ENCODE data around the gene STX2. TPM values are rescaled to one million over a fixed set of nuclear protein-coding genes. Genes with fewer than 3 reads are reported as not detected.

The STX2 gene
- total and polyA plus RNA-seq, 2 experiments from 2014 or later, result 19.0 to 23.7 TPM

DNA sequence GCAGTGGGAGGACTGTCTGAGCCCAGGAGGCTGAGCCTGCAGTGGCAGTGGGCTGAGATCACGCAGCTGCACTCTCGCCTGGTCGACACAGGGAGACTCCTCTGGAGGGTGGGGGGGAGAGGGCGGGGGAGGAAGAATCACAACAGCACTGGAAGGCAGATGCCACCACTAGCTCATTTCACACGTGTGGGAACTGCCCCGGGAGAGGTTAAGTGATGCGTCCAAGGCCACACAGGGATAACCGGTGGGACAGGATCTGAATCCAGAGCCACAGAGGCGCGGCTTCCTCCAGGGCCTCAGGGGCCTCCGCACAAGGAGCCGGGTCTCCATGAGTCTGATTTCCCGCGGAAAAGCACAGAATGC is 20.8 kb downstream of the STX2 start:
- Histone ChIP-seq H3K36me3 (no peaks in the 10 kb centered on the region), H3K4me1 (ENCODE audit: low read depth) (peaks cover 23% of the 10 kb centered on the region), H3K9me3 (ENCODE audit: low read depth) (no peaks in the 10 kb centered on the region), H3K27ac (no peak overlapping the region), H3K4me3 (no peak overlapping the region), H3K27me3 (no peaks in the 10 kb centered on the region)
- DNase-seq (ENCODE audit: low read depth in 1 of 2, low spot score in 1 of 2), result no peak
- TF ChIP-seq, protein P1, sequence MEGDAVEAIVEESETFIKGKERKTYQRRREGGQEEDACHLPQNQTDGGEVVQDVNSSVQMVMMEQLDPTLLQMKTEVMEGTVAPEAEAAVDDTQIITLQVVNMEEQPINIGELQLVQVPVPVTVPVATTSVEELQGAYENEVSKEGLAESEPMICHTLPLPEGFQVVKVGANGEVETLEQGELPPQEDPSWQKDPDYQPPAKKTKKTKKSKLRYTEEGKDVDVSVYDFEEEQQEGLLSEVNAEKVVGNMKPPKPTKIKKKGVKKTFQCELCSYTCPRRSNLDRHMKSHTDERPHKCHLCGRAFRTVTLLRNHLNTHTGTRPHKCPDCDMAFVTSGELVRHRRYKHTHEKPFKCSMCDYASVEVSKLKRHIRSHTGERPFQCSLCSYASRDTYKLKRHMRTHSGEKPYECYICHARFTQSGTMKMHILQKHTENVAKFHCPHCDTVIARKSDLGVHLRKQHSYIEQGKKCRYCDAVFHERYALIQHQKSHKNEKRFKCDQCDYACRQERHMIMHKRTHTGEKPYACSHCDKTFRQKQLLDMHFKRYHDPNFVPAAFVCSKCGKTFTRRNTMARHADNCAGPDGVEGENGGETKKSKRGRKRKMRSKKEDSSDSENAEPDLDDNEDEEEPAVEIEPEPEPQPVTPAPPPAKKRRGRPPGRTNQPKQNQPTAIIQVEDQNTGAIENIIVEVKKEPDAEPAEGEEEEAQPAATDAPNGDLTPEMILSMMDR (IDR thresholded peaks at IDR 0.05; ENCODE audit: low read depth, low read length), result no peak

DNA sequence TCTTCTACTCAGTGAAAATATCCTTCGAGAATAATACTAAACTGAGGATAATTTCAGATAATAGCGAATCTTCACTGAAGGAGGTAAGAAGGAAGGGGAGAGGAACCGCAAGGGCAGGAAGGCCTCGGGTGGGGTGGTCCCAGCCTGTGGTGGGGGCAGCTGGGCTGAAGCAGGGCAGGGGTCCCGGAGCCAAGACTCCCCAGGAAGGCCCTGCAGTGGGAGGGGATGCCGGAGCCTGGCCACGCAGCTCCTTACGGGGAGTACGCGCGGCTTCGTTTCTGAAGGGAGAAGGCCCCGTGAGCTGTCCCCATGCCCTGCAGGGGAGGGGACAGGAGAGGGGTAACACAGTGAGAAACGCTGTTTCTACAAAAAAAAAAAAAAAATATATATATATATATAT is 21.2 kb downstream of the STX2 start:
- no peaks in the 10 kb centered on the region for H3K9me3 ChIP-seq (ENCODE audit: low read depth)

DNA sequence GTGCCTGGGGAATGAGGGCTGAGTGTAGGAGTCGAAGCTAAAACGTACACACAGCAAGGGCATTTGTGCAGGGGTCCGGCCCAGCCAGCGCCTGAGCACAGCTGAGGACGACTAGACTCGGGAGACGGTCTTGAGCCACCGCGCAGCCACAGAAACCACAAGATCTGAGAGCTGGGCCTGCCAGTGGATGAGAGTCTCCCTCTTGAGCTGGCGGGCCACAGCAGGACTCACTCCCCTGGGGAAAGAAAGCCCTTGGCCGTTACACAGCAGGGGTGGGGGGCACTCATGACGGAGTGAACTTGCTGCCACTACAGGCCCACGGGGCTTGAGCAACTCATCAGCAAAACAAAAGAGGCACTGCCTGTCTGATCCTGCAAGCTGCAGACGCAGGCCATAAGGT is 23.0 kb downstream of the STX2 start:
- Histone ChIP-seq H3K36me3 (no peaks in the 10 kb centered on the region), H3K4me3 (no peak overlapping the region), H3K9me3 (ENCODE audit: low read depth) (no peaks in the 10 kb centered on the region), H3K27me3 (no peaks in the 10 kb centered on the region), H3K4me1 (ENCODE audit: low read depth) (peaks cover 23% of the 10 kb centered on the region), H3K27ac (peak overlapping the region; percentile 68)
- peak in 1 of 2 donors; percentile 15 for DNase-seq (ENCODE audit: low read depth in 1 of 2, low spot score in 1 of 2)
- TF ChIP-seq, protein P1 (IDR thresholded peaks at IDR 0.05; ENCODE audit: low read depth, low read length), result no peak

More for the DNA sequence above, 21.2 kb downstream of the STX2 start:
- H3K36me3 ChIP-seq, result no peaks in the 10 kb centered on the region
- no peak for DNase-seq (ENCODE audit: low read depth in 1 of 2, low spot score in 1 of 2)
- H3K27ac ChIP-seq, result no peak overlapping the region
- TF ChIP-seq, protein P1 (IDR thresholded peaks at IDR 0.05; ENCODE audit: low read depth, low read length), result no peak
- H3K4me1 ChIP-seq (ENCODE audit: low read depth), result peaks cover 23% of the 10 kb centered on the region
- H3K4me3 ChIP-seq, result no peak overlapping the region
- no peaks in the 10 kb centered on the region for H3K27me3 ChIP-seq

DNA sequence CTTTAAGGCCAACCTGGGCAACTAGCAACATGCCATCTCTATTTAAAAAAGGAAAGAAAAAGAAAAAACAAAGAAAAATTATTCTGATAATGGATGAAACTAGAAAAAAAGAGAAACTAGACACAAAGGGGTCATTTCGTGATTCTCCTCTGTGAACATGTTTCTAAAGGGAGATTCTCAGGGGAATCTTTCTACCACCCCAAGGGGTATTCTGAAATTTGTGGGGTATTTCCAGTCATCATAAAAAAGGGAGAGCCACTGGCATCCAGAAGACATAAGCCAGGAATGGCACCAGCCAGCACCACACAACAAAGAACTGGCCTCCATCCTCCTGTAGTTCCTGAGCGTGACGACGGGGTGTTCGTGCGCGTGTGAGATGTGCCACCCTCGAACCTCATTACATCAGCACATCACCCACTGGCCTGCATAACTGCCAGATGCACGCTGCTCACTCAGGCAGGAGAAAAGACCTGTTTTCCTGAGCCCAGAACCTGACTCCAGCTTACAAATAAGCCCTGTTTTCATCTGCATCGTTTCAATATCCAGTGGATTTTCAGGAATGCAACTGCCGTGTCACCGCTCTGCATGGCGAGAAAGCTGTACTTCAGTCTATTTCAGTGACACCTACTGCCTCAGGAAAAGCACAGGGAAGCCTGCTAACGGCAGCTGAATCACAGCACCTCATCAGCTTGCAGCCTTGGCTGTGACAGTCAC is 23.9 kb downstream of the STX2 start:
- Histone ChIP-seq H3K4me3 (no peak overlapping the region), H3K27ac (peak overlapping the region; percentile 68), H3K9me3 (ENCODE audit: low read depth) (no peaks in the 10 kb centered on the region), H3K36me3 (no peaks in the 10 kb centered on the region), H3K27me3 (no peaks in the 10 kb centered on the region), H3K4me1 (ENCODE audit: low read depth) (peaks cover 23% of the 10 kb centered on the region)
- TF ChIP-seq, protein P1 (IDR thresholded peaks at IDR 0.05; ENCODE audit: low read depth, low read length), result no peak
- DNase-seq (ENCODE audit: low read depth in 1 of 2, low spot score in 1 of 2), result peak in 1 of 2 donors; percentile 62

DNA sequence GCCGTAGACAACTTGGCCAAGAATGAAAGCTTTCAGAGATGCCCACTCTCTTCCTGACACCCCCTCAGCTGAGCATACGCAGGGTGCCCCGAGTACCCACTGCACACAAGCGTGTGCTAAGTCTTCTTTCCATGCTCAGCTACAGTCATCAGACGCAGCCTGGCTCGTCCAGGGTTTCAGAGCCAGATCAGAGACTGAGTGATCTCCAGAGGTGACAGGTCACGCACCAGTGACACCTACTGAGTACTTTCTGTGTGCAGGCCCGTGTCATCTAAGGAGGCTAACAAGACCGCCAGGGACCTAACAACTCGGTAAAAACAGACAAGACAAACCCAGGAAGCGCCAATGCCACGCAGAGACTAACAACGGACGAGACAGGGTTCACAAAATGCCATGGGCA is 25.1 kb downstream of the STX2 start:
- no peak overlapping the region for H3K27ac ChIP-seq
- no peaks in the 10 kb centered on the region for H3K9me3 ChIP-seq (ENCODE audit: low read depth)
- peaks cover 23% of the 10 kb centered on the region for H3K4me1 ChIP-seq (ENCODE audit: low read depth)
- TF ChIP-seq, protein P1 (IDR thresholded peaks at IDR 0.05; ENCODE audit: low read depth, low read length), result no peak
- H3K4me3 ChIP-seq, result no peak overlapping the region
- no peak for DNase-seq (ENCODE audit: low read depth in 1 of 2, low spot score in 1 of 2)
- no peaks in the 10 kb centered on the region for H3K36me3 ChIP-seq
- no peaks in the 10 kb centered on the region for H3K27me3 ChIP-seq
